CD4-positive, alpha-beta T cell treated with Interleukin-2 at 100 ng/mL for 4 hours (primary cell): ENCODE results near the gene CIB4.

ENCODE experiments used
- DNase-seq: peaks from one replicate; pipeline ENCODE4 v3.0.0-alpha.2; 2020; ENCODE audit warnings: low spot score

CIB4 gene

DNA sequence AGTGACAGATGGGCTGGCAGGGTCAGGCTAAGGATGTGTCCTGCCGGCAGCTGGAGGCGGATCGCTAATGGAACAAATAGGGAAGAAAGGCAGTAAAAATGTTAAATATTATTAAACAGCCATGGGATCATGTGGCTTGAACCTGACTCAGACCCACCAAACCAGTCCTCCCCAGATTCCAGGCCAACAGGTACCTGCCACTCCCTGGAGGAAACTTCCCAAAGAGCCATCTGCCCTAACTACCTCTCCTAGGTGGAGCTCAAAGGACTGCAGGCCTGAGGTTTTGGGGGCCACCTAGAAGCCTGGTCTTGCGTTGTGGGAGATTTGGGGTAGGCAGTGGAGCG is 34.3 kb downstream of the CIB4 start:
- DNase-seq, result no peak

- no peak for DNase-seq
Measured at GRCh38 chr2:26605999-26606846, 34.9 kb downstream of the CIB4 start.

GRCh38 chr2:26605195-26605998 is 35.8 kb downstream of the CIB4 start:
- DNase-seq, result peak; percentile 37

DNA sequence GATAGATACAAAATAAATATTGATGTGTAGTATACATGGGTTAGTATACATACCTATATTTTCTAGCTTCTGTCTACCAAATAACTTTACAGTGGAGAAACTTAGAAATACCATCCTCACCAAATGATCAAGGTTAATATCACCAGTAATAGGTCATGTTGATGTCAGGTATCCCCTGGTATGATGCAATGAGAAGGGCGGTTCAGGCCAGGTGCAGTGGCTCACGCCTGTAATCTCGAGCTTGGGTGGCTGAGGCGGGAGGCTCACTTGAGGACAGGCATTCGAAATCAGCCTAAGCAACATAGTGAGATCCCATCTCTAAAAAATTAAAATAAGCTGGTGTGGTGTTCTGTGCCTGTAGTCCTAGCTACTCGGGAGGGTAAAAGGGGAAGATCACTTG is 38.6 kb downstream of the CIB4 start:
- no peak for DNase-seq

DNA sequence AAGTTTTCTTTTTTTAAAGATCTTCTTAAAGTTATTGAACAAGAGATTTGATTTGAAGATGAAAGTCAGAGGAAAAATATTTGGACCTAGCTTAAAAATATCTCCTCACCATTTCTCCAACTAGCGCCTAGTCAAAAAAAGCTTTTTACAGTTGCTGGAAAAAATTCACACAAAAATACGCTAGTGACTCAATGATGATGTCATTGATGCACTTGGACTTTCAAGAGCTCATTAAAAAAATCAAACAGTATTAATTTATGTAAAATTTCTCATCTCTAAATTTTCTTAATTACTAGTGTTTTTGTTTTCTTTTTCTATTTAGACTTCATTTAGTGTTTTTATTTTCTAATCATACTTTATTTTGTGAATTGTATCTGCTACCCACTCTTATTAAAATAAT is 41.8 kb downstream of the CIB4 start:
- no peak for DNase-seq

DNA sequence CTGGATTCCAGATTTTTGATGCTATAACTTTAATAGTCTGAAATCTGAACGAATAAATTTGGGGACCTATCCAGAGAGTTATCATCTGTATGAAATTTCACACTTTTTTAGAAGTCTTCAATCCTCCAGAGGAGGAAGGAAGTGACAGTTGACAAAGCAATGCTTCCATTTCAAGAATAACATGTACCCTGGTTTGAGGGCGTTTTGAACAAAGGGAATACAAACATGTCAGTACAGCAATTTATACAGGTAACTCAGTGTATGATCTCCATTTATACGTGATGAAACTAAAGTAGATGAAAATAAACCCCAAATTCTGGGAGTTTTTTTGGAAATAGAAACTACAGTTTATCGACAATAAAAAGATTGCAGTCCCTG is 42.2 kb downstream of the CIB4 start:
- no peak for DNase-seq

DNA sequence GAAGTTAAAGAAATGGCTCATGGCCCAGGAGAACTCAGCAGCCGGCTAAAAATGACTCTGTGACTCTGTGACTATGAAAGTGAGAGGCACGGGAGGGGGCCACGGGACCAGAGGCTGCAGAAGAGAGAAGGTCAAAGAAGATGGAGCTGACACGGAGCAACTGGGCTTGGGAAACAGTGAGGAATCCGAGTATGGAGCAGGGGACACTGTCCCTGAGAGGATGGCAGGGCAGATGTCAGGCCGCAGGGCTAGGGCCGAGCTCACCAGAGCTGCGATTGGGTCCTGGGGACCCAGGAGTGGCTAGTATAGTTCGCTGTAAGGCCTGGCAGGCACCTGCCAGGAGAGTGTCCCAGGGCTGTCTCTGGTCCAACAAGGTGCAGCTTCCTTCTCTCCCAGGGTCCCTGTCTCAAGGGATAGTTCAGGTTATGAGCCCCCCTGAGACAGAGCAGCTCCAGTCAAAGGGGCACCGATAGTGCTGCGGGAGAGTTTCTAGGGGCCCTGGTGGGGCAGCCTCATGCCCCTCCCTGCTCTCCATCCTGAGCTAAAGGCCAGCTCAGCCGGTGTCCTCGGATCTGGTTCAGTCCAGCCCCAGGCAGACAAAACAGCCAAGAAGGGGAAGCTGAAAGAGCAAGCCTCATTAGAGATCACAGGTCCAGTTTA is 42.7 kb downstream of the CIB4 start:
- DNase-seq, result no peak

DNA sequence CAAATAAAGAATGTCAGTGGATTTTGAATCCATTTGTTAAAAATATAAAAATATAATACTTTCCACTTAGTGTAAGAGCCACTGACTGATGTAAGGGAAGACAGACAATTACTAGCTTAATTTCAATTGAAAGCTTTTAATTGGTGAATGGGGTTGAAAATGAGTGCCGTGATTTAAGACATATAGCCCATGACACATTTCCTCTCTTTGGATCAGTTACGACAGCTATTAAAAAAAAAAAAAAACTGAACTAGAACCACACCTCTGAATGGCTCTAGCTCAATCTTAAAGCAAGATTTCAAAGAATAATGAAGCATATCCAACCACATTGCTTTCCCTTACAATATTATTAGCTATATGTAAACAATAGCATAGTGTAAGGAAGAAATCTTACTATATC is 44.0 kb downstream of the CIB4 start:
- no peak for DNase-seq

- no peak for DNase-seq
Measured at GRCh38 chr2:26595146-26595545, 46.0 kb downstream of the CIB4 start.

DNA sequence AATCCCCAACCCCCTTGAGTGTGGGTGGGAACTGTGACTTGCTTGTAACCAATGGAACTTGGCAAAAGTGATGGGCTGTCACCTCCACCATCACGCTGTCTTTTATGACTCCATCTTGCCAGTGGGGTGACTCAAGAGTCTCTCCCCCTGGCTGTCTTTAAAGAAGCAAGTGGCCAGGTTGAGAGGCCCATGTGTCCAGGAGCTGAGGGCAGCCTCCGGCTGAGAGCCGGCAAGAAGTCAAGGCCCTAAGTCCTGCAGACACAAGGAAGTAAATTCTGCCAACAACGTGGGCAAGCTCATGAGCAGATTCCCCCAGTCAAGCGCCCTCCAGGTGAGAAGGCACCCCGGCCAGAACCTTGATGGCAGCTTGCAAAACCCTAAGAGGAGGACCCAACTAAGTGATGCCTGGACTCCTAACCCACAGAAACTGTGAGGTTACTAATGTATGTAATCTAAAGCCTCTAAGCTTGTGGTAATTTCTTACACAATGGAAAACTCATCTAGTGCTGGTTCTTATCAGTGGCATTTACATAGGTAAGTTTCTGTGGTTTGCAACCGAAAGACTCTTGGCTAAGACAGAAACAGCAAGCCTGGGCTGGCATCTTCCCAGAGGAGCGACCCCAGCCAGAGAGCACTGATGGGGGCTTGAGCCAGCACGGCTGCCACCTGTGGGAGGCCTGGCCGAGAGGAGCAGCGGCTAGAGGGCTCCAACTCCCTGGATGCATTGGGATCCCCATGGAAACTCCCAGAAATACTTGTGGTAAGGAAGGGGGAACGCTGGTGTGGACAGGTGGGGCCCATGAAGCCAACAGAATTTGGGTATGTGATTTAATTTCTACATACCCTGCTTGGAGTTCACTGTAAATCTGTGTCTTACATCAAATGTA is 49.3 kb downstream of the CIB4 start:
- no peak for DNase-seq

DNA sequence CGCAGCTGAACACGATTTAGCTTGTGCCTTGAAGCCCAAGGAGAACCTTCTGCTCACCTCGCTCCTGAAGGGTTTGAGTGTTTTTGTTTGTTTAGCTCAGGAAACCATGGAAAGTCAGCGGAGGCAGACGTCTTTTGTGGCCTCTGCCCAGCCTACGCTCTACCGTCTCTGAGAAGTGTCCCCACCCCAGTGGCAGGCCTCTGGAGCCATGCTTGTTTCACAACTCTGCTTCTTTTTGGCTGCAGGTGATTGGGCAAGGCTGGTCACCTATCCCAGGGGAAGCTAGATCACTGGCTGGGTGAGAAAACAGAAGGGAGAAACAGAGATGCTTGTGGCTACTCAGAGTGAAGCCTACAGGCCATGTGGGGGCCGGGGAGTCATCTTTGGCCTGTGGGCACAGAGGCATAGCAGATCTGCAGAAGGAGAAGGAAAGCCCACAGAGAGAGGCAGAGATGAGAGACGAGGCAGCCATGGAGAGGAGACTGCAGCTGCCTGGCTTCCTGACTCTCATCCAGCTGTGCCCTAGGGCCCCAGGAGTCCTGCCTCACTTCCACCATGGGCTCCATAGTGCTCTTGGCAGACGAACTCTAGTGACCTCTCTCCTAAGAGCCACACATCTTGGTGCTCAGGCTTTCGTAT is 50.1 kb downstream of the CIB4 start:
- DNase-seq, result no peak

- no peak for DNase-seq
Measured at GRCh38 chr2:26590508-26590907, 50.7 kb downstream of the CIB4 start.

GRCh38 chr2:26588576-26588975 is 52.6 kb downstream of the CIB4 start:
- DNase-seq, result no peak

DNA sequence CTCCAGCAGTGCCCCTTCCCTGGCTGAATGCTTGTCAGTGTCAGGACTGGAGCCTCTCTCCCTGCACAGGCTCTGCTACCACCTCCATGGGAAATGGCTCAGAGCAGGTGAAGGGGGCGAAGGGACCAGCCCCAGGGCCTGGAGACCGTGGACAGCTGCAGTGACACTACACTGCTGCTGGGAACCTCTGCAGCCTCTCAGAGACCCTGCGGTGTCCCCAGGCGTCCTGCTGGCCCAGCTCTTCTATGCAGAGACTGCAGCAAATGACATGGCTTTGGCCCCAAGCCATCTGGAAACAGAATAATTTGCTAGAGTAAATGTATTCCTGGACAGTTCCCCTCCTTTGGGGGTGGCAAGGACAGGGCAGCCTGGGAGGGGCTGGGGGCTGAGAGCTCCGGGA is 53.2 kb downstream of the CIB4 start:
- no peak for DNase-seq

- DNase-seq, result no peak
Measured at GRCh38 chr2:26585966-26586365, 55.2 kb downstream of the CIB4 start.

GRCh38 chr2:26585100-26585499 is 56.1 kb downstream of the CIB4 start:
- DNase-seq, result no peak

DNA sequence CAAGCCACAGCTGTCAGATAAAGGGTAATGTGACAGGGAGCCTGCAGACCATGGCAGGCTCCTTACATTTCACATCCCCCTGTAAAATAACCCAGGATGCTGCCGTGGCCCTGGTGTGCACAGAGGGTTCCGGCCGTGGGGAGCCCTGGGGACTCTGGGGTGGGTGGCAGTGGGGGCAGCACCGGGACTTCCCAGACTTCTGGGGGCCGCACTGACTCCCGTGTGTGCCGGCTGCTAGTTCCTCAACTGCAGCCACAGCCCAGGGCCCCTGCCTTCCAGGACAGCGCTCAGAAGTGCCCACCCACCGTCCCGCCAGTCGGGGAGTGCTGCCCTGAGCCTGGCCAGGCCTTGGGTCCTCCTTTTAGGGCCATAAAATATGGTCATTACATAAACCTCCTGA is 56.5 kb downstream of the CIB4 start:
- no peak for DNase-seq

- DNase-seq, result no peak
Measured at GRCh38 chr2:26584191-26584590, 57.0 kb downstream of the CIB4 start.

GRCh38 chr2:26583381-26583911 is 57.7 kb downstream of the CIB4 start:
- no peak for DNase-seq

- no peak for DNase-seq
Measured at GRCh38 chr2:26582890-26583289, 58.3 kb downstream of the CIB4 start.
